ENCODE results near the gene GPC3.

Gene GPC3

DNA sequence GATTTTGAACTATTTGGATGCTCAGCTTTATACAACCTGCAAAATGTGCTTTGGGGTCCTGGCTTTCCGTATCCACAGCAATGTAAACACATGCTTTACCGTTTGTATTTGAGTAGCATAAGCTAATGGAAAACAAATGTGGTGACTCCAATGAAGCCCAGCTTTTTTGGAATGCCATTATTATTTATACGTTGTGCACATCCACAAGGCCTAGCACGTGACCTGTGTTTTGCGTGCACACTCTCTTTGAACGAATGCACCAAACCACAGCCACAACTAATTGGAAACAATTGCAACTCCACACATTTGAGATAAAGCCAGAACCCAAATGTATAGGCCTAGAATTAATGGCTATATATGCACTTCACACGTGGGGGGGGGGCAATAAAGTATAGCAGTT is 380.6 kb downstream of the GPC3 start:
- Mint-ChIP-seq H3K36me3 (ENCODE audit: low read depth) (no peaks in the 10 kb centered on the region), H3K4me3 (no peak overlapping the region), H3K27ac (no peak overlapping the region), H3K4me1 (ENCODE audit: low read depth) (no peaks in the 10 kb centered on the region), H3K27me3 (no peaks in the 10 kb centered on the region), H3K9me3 (no peaks in the 10 kb centered on the region)

DNA sequence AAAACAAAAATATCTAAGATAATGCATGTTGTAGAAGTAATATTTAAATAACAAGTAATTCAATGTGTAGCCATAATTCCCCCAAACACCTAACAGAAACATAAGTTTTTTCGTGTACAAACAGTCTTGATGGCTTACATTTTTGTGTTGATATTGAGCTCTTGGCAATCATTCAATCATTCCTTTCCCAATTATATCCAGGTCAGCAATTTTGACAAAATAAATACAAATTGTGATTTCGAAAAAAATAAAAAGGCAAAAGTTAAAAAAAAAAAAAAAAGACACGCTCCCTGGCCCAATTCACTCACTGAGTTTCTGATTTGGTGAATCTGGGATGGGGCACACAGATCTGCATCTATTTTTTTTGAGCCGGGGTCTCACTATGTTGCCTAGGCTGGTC is 382.5 kb downstream of the GPC3 start:
- Mint-ChIP-seq H3K27ac (no peak overlapping the region), H3K4me1 (ENCODE audit: low read depth) (no peaks in the 10 kb centered on the region), H3K4me3 (no peak overlapping the region), H3K9me3 (no peaks in the 10 kb centered on the region), H3K36me3 (ENCODE audit: low read depth) (no peaks in the 10 kb centered on the region), H3K27me3 (no peaks in the 10 kb centered on the region)

DNA sequence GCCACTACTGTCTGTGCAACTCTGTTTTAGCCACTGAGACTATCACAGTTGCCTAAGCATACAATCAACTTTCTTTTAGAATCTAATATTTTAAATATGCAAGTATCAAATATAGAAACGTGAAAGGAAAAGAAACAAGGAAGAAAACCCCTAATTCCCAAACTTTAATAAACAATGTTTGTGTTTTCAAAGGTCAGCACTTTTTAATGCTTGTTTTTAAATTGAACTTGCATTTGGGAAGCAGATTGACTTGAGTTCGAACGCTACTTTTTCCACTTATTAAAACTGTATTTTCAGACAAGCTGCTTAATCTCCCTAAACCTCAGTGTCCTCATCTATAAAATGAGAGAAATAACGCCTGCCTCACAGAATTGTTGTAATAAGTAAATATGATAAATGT is 384.3 kb downstream of the GPC3 start:
- Mint-ChIP-seq H3K36me3 (ENCODE audit: low read depth) (no peaks in the 10 kb centered on the region), H3K4me1 (ENCODE audit: low read depth) (no peaks in the 10 kb centered on the region)

DNA sequence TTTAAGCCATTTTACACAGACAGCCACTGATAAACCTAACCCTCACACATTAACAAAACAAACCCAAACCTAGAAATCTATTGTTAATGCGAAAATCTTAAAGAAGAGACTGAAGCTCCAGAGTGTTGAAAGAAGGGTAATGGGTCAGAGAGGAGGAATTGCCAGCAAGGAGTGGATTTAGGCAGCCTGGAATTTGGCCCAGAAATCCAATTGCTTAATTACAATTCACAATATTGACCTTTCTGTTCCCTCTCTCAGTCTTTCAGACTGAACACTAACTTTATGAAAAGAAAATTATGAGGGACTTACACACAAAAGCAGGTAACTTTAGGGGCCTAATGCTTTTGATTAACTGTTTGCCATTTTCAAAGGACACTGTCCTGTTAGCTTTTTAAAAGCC is 384.9 kb downstream of the GPC3 start:
- H3K4me3 Mint-ChIP-seq: no peak overlapping the region
- no peaks in the 10 kb centered on the region for H3K4me1 Mint-ChIP-seq (ENCODE audit: low read depth)
- H3K36me3 Mint-ChIP-seq (ENCODE audit: low read depth): no peaks in the 10 kb centered on the region
- no peak overlapping the region for H3K27ac Mint-ChIP-seq
- H3K9me3 Mint-ChIP-seq: no peaks in the 10 kb centered on the region
- no peaks in the 10 kb centered on the region for H3K27me3 Mint-ChIP-seq

More for the DNA sequence above, 384.3 kb downstream of the GPC3 start:
- H3K27ac Mint-ChIP-seq: no peak overlapping the region
- no peak overlapping the region for H3K4me3 Mint-ChIP-seq
- H3K27me3 Mint-ChIP-seq: no peaks in the 10 kb centered on the region
- no peaks in the 10 kb centered on the region for H3K9me3 Mint-ChIP-seq

DNA sequence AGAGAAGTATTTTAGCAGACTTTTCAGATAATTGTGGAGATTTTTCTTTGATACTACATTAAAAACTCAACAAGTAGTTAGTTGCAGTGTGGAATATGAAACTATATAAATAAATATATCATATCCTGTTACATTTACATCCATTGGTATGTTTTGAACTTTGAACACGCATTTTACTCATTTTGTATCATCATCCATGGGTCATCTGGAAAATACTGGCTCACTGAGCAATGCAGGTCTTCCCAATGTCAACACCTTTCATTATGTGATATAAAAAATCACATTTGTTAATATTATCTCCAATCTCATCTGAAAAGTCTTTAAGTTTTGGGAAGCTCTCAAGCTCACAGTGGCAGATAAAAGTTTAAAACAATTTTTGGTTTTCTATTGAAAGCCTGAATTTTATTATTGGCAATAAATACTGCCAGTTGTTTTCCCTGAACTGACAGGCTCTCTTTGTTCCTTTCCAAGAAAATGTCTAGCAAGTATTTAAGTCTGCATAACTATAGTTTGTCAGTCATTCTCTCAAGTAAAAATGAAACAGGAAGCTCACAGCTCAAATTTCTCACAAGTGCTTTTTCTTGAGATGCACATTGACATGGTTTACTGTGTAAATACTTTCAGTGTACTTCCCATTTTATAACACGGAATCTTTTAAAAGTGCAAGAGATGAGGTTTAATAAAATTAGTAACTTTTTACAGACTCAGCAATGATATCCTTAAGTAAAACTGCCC is 386.6 kb downstream of the GPC3 start:
- H3K27ac Mint-ChIP-seq: no peak overlapping the region
- H3K4me3 Mint-ChIP-seq: no peak overlapping the region
- no peaks in the 10 kb centered on the region for H3K4me1 Mint-ChIP-seq (ENCODE audit: low read depth)
- no peaks in the 10 kb centered on the region for H3K9me3 Mint-ChIP-seq
- H3K36me3 Mint-ChIP-seq (ENCODE audit: low read depth): no peaks in the 10 kb centered on the region
- no peaks in the 10 kb centered on the region for H3K27me3 Mint-ChIP-seq

DNA sequence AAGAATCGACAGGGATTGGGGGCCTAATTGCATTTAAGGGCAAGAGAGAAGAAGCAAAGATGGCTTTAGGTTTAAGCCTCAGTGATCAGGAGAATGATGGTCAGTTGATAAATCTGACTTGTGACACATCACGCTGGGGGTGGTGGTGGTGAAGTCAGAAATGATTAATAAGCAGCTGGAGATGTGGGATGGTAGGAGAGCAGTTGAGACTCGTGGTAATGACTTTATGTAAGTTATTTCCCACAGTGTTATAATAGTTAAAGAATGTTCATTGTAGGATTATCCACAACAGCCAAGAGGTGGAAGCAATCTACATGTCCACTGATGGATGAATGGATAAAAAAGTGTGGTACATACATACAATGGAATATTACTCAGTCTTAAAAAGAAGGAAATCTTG is 391.2 kb downstream of the GPC3 start:
- no peak overlapping the region for H3K4me3 Mint-ChIP-seq
- no peaks in the 10 kb centered on the region for H3K36me3 Mint-ChIP-seq (ENCODE audit: low read depth)
- H3K9me3 Mint-ChIP-seq: no peaks in the 10 kb centered on the region
- no peaks in the 10 kb centered on the region for H3K27me3 Mint-ChIP-seq
- no peaks in the 10 kb centered on the region for H3K4me1 Mint-ChIP-seq (ENCODE audit: low read depth)
- no peak overlapping the region for H3K27ac Mint-ChIP-seq

DNA sequence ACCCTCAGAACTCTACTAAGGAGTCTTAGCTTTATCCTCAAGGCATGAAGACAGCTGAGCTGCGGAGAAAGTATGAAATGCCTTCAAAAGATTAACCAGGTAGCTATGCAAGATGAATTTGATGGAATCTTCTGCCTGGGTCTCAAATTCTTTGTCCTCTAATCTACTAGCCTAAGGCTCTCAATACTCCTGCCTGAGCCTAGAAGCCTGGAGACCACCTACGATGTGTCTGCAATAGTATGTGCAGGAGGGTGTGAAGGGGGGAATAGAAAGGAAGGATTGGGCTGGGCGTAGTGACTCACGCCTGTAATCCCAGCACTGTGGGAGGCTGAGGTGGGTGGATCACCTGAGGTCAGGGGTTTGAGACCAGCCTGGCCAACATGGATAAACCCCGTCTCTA is 391.9 kb downstream of the GPC3 start:
- no peaks in the 10 kb centered on the region for H3K36me3 Mint-ChIP-seq (ENCODE audit: low read depth)
- H3K4me3 Mint-ChIP-seq: no peak overlapping the region
- no peak overlapping the region for H3K27ac Mint-ChIP-seq
- H3K9me3 Mint-ChIP-seq: no peaks in the 10 kb centered on the region
- H3K4me1 Mint-ChIP-seq (ENCODE audit: low read depth): no peaks in the 10 kb centered on the region
- H3K27me3 Mint-ChIP-seq: no peaks in the 10 kb centered on the region

DNA sequence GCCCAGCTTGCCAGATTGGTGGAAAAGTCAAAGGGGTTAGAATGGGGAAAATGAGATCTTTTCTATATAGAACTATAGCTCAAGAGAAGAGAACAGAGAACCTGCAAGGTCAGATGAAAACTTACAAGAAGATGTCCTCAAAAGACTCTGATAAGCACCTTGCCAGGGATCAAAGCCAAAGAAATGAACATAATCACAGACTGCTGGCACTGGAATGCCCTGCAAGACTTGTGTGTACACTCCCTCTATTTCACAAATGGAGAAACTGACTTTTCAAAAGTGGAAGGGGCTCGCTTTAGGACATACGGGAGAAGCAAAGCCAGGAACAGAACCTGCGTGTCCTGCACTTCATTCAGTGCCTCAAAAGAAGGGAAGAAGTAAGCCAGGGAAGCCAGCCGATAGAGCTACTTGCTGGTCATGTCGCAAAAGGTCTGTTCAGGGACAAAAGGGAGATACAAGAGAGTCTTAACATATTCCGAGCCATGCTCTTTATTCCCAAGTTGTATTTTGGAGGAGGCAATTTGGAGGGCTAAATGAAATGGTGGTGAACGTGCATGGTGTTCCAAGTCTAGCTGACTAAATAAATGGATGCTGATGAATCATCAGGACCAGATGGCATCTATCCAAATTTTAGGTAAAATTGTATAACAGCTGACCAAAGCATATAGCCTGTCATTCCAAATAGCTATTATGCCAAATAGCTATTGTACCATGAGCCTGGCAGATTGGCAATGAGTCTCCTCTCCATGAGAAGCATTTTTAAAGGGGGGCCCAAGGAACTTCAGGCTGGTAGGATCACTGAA is 394.5 kb downstream of the GPC3 start:
- H3K9me3 Mint-ChIP-seq: no peaks in the 10 kb centered on the region
- no peaks in the 10 kb centered on the region for H3K4me1 Mint-ChIP-seq (ENCODE audit: low read depth)
- no peaks in the 10 kb centered on the region for H3K36me3 Mint-ChIP-seq (ENCODE audit: low read depth)
- H3K27ac Mint-ChIP-seq: no peak overlapping the region
- no peaks in the 10 kb centered on the region for H3K27me3 Mint-ChIP-seq
- H3K4me3 Mint-ChIP-seq: no peak overlapping the region

DNA sequence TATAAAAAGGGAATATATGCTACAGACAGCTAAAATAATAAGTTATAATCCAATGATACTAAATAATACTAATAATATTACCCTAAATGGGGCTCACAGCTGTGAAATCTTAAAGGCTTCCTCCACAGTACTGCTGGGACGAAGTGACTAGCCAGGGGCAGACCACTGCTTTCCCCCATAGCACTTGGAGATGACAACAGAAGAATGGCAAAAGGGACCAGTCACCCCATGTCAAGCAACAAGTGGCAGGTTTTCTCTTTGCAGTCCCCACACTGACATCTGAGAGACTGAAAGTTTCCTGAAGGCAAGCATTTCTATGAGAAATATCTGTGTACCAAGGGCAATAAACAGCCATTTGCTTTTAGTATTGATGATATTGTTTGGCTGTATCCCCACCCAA is 396.6 kb downstream of the GPC3 start:
- Mint-ChIP-seq H3K27me3 (no peaks in the 10 kb centered on the region), H3K4me1 (ENCODE audit: low read depth) (no peaks in the 10 kb centered on the region), H3K27ac (no peak overlapping the region), H3K4me3 (no peak overlapping the region), H3K9me3 (no peaks in the 10 kb centered on the region), H3K36me3 (ENCODE audit: low read depth) (no peaks in the 10 kb centered on the region)

DNA sequence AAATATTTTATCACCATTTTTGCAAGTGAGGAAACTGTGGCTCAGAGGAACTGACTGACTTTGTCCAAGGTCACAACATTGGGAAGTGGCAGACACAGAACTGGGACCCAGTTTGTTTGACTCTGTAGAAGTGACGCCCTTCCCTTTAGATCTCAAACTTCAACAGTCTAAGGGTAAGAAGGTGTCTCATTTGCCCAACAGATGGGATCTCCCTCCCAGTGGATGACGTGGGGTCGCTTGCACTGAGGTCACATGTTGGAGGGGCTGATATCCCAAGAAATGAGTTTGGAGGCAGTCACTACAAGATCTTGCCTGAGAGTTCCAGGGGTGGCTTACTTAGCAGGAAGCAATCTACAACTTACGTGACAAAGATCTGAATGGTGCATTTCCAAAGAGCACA is 397.6 kb downstream of the GPC3 start:
- H3K27ac Mint-ChIP-seq: no peak overlapping the region
- no peaks in the 10 kb centered on the region for H3K4me1 Mint-ChIP-seq (ENCODE audit: low read depth)
- H3K27me3 Mint-ChIP-seq: no peaks in the 10 kb centered on the region
- H3K9me3 Mint-ChIP-seq: no peaks in the 10 kb centered on the region
- H3K4me3 Mint-ChIP-seq: no peak overlapping the region
- no peaks in the 10 kb centered on the region for H3K36me3 Mint-ChIP-seq (ENCODE audit: low read depth)

DNA sequence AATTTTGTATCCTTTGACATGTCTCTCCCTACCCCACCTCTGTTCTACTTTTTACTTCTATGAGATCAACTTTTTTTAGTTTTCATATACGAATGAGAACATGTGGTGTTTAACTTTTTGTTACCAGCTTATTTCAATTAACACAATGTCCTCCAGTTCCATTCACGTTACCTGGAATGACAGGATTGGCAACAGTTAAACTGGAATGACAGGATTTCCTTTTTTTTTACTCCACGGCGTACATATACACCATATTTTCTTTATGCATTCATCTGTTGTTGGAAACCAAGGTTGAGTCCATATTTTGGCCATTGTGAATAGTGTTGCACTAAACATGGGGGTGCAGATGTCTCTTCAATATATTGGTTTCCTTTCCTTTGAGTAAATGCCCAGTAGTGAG is 398.3 kb downstream of the GPC3 start:
- H3K27me3 Mint-ChIP-seq: no peaks in the 10 kb centered on the region
- no peak overlapping the region for H3K27ac Mint-ChIP-seq
- no peaks in the 10 kb centered on the region for H3K36me3 Mint-ChIP-seq (ENCODE audit: low read depth)
- H3K4me1 Mint-ChIP-seq (ENCODE audit: low read depth): no peaks in the 10 kb centered on the region
- H3K4me3 Mint-ChIP-seq: no peak overlapping the region
- H3K9me3 Mint-ChIP-seq: no peaks in the 10 kb centered on the region

DNA sequence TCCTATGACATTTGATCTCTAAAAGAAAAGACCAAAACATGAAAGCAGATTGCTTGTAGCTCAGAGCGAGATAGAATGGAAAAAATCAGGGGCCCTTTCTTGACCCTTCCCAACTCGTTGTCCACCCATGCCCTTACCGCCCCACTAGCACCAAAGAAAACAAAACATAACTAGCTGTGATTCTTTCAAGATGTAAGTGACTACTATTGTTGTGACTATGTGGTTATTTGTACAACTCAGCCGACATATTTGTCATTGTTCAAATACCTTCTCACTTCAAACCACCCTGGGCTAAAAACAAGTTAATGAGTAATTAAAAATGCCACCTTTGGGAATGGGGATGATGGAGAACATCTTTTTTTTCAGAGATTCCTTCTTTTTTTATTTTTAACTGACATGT is 399.0 kb downstream of the GPC3 start:
- Mint-ChIP-seq H3K36me3 (ENCODE audit: low read depth) (no peaks in the 10 kb centered on the region), H3K9me3 (no peaks in the 10 kb centered on the region), H3K27ac (no peak overlapping the region), H3K4me1 (ENCODE audit: low read depth) (no peaks in the 10 kb centered on the region), H3K4me3 (no peak overlapping the region), H3K27me3 (no peaks in the 10 kb centered on the region)

DNA sequence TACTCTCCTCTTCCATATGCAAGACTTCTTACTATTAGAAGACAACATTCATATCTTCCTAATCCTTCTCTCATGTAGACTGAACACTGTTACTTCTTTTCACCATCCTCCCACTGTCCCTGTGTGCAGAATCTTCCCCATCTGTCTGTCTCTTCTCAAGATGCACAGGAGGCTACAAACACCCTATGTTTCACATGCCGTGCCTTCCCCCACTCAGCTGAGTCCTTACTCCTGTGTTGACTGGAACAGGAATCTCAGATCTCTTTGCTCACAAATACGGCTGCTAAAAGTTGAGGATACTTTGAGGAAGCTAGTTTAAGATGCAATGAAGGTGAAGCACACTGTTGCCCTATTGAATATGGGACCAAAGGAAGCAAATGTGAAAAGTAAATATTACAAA is 401.6 kb downstream of the GPC3 start:
- Mint-ChIP-seq H3K9me3 (no peaks in the 10 kb centered on the region), H3K27me3 (no peaks in the 10 kb centered on the region), H3K4me3 (no peak overlapping the region), H3K36me3 (ENCODE audit: low read depth) (no peaks in the 10 kb centered on the region), H3K4me1 (ENCODE audit: low read depth) (no peaks in the 10 kb centered on the region), H3K27ac (no peak overlapping the region)

DNA sequence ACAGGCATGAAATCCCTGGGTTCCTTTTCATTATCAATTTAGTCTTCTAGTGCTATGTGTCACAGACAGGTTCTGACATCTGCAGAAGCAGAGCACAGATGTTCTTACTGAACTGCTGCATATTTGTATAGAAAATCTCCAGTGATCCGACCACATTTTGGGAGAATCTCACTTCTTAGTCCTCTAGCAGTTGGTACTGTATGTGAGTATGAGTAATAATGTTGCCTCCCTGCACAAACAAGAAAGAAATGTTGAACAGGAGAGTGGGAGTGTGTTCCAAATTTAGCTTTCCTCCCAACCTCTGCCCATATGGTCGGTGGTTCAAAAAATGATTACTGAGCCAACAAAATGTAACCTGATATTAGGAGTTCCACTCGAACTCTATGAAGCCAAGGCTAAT is 404.8 kb downstream of the GPC3 start:
- H3K27ac Mint-ChIP-seq: no peak overlapping the region
- H3K9me3 Mint-ChIP-seq: no peaks in the 10 kb centered on the region
- H3K36me3 Mint-ChIP-seq (ENCODE audit: low read depth): no peaks in the 10 kb centered on the region
- no peaks in the 10 kb centered on the region for H3K27me3 Mint-ChIP-seq
- H3K4me1 Mint-ChIP-seq (ENCODE audit: low read depth): no peaks in the 10 kb centered on the region
- no peak overlapping the region for H3K4me3 Mint-ChIP-seq

DNA sequence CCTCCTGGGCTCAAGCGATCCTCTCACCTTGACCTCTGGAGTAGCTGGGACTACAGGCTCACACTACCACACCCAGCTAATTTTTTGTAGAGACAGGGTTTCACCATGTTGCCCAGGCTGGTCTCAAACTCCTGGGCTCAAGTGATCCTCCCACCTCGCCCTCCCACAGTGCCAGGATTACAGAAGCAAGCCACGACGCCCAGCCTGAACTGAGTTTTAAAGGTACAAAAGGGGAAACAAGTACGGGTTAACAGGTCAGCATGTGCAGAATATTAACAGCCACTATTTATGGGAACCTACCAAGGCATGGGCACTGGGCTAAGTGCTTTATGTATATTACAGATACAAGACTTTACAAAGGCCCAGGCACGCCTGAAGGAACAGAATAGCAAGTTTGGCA is 405.8 kb downstream of the GPC3 start:
- no peak overlapping the region for H3K4me3 Mint-ChIP-seq
- no peaks in the 10 kb centered on the region for H3K9me3 Mint-ChIP-seq
- no peaks in the 10 kb centered on the region for H3K36me3 Mint-ChIP-seq (ENCODE audit: low read depth)
- no peaks in the 10 kb centered on the region for H3K27me3 Mint-ChIP-seq
- no peaks in the 10 kb centered on the region for H3K4me1 Mint-ChIP-seq (ENCODE audit: low read depth)
- H3K27ac Mint-ChIP-seq: no peak overlapping the region

DNA sequence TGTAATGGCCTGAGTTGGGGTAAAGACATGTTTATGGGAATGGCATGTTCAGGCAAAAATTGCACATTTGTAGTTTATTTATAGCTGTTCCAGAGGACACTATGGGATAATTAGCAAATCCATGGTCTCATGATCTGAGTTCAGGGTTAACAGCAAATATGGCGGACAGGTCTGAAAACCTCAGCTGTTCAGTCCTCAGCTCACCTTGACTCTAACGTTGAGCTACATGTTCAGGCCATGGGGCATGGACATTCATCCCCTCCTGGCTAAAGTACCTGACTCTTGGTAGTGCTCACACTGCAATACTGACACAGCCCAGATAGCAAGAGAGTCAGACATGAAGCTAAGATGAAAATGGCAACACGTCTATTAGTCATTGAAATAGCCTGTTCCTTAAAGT is 408.5 kb downstream of the GPC3 start:
- H3K27me3 Mint-ChIP-seq: no peaks in the 10 kb centered on the region
- H3K4me3 Mint-ChIP-seq: no peak overlapping the region
- H3K36me3 Mint-ChIP-seq (ENCODE audit: low read depth): no peaks in the 10 kb centered on the region
- peaks cover 10% of the 10 kb centered on the region for H3K9me3 Mint-ChIP-seq
- H3K27ac Mint-ChIP-seq: no peak overlapping the region
- no peaks in the 10 kb centered on the region for H3K4me1 Mint-ChIP-seq (ENCODE audit: low read depth)

All from stimulated activated naive CD8-positive, alpha-beta T cell treated with anti-CD3 and anti-CD28 coated beads, Interleukin-15, Interleukin-2, amounts not matched to agents 100 ng/mL and 50 ng/mL, for 24 hours (primary cell).